HG02981 (cell line): Measurements from ENCODE around the gene CRHBP.

Experiments used
- ATAC-seq: cut with Tn5 transposase; IDR thresholded peaks from one replicate; pipeline ENCODE4 v1.9.1; 2021; ENCODE audit warnings: mild to moderate bottlenecking, moderate library complexity; ENCODE audit not compliant: unreplicated experiment

The CRHBP gene

DNA sequence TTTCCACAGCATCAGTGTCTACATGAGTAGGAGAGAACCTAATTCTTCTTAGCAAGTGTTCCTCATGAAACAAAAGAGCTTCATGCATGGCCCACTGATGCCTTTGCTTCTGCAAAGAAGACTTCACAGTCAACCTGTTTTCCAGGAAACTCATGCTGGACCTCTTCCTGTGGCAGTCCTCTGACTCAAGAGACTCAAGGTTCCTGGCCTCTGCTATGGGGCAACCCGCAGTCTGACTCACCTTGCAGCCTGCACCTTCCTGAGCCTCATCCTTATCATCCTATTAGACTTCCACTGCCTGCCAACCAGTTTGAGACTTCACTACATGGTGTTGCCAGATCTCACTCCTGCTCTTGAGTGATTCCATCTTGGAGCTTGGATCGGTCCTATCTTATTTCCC, 59.8 kb downstream of the CRHBP start:
- no peak for ATAC-seq

DNA sequence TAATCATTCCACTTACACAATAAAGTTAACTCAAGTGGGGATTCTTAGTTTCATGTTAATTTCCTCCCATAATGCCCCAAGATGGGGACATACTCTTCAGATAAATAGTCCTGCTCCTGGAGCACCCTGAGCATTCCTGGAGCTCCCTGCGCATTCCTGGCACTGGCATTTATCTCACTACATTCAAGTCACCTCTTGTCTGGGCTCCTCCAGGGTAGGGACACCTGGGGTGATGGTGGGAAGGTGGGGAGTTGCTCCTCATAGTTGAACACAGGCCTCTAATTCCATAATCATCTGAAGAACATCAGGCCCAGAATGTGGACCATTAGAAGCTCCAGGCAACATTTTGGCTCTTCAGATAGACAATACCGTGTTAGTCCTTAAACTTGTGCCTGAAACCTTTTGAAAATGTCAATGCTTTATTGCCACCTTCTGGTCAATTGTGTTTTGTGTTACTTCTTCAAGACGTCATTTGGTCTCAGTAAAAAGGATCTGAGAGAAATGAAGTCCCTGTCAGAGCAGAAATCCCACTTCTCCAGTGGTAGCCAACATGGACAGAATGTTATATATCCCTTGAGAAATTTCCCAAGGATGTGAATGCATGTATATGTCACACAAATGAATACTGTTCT, 63.2 kb downstream of the CRHBP start:
- no peak for ATAC-seq

DNA sequence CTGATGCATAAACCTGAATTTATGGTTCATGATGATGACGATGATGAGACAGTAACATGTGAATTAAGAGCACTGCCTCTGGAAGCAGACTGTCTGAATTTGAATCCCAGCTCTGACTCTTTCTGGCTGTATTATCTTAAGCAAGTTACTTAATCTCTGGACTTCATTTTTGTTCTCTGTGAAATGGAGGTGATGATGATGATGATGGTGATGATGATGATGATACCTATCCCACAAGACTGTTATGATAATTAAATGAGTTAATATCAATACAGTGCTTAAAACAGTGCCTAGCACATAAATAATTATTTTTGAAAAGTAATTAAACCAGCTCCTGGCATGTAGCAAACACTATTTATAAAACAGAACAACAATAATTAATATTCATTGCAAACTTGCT, 64.1 kb downstream of the CRHBP start:
- ATAC-seq: no peak

DNA sequence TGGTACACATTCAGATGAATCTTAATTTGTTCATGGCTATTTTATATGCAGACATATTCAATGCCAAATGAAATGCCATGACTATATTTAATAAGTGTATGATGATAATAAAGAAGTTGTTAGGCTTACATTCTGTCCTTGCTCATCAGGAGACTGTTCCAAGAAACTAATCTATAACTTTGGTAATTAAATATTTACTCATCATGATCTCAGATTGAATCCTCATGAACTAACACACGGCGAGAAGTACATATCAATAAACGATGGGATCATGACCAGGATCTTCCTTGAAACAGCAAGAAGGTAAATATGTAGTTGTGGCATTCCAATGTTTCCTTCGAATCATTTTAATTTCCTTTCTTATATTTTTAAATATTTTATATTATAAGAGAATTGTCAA, 64.8 kb downstream of the CRHBP start:
- ATAC-seq: no peak
